ENCODE results near the gene TRIO.

The TRIO gene

DNA sequence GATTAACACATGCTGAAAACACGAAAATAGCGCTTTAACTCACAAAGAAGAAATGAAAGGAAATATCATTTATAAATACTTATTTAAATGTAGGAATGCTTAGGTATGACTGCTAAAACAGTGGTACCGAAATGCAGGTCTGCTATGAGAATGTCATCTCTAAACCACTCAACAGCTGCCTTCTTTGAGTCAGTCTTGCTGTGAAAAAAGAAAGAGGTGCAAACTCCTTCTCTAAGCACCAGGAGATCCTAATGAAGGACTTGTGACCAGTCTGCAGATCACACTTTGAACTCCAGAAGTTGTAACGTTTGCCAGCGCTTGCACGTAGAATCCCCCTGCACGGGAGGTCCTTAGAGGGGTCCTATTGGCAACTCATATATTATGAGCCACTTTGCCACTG, 86.6 kb downstream of the TRIO start:
- DNase-seq = no peak

DNA sequence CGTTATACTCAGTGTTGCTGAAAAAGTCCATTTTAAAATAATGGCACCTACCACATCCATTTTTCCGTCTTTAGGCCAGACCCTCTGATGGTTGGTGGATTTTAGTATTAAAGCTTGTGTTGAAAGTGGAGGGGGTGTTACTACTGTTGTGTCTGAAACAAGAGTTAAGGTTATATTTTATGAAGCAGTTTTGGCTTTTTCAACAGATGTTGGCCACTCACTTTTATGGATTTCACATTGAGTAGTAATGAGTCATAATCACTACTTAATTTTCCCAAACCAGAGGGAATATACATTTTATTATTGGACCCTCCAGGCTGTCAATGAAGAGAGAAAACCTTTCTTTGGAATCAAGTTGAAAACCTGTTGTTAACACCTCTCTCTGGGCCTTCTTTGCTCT, 88.0 kb downstream of the TRIO start:
- DNase-seq = no peak

DNA sequence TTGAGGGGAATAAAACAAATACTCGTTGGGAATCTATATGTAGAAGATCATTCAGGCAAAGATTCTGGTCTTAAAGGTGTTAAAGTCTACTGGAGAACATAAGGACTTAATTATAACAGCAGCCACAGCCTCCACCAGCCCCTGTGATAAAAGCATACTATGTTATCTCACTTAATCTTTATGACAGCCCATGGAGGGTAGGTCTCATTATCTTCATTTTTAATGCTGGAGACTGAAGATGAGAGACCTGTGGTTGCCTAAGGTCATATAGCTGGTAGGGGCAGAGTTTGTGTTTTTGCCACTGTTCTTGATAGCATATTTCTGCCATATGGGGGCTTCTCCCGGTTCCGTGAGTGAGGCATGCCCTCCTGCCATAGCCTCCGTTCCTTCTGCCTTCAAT, 88.7 kb downstream of the TRIO start:
- DNase-seq = no peak

DNA sequence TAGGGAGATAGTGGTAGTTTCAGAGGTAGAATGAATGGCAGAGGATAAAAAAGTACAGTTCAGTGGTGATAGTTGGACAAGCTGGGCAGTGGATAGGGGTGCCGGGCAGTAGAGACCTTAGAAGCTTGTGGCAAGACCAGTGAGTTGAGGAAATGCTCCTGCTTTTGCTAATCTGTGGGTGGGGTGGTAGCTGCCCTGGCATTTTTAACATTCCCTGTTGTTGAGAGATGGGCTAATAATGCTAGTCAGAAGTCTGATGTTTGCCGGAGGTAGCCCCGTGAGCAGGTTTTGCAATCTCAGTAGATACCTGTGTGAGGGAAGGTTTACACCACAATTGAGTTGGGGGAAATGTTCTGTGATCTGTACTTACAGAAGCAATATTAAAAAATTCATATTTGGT, 91.1 kb downstream of the TRIO start:
- DNase-seq = no peak

DNA sequence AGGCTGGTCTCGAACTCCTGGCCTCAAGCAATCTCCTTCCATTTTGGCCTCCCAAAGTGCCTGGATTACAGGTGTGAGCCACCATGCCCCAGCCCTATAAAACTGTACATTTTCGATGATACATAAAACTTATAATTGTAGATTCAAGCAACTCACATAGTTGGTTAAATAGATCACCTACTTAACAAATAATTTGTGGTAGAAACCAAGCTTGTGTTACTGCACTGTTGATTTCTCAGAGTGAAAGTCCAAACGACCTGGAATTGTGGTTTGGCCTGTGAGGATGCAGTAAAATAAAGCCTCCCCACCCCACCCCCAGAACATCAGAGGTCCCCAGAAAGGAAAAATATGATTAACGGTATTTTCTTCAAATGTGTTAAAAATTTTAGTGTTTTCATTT, 92.7 kb downstream of the TRIO start:
- no peak for DNase-seq

DNA sequence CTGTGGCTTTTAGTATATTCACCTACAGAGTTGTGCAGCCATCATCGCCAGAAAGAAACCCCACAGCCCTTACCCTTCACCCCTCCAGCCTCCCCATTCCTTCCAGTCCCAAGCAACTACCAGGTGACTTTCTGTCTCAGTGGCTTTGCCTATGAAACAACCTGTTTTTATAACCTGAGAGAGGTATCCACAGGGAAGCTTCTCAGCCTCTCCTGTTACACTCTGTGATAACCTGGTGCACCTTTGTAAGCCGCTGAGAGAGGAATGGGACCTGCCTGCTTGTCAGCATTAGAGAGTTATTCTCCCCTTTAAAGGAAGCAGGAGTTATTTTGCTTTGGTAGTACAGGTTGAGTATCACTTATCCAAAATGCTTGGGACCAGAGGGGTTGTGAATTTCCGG, 93.6 kb downstream of the TRIO start:
- DNase-seq = no peak

DNA sequence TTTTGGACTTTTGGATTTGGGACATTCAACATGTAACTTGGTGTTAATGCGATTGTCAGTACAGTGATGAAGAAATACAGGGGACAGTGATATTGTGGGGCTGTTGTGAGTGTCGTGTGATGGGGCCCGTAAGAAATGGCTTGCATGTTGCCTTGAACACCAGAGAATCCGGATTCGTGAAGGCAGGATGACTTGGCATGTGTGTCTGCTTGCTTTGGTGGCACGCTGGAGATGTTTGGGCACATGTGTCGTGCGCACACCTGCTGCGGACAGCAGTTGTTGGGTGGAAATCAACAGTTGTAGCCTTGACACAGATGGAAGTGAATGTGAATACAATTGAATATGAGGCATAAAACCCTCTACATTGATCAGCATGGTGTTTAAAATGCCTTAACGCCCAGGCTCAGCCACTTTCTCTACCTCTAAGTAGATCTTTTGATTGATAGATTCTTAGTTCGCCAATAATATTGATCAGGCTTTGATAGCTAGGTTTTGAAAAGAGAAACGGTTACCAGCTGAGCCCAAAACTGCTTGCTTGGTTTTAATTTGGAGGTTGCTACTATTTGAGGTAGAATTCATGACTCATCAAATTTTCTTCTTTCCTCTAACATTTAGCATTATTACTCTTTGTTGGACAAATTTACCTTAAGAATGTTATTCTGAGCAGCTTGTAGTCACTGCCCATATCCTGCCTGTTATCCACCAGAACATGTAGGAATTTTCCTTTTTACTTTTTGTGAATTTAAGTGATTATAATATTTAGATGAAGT, 94.4 kb downstream of the TRIO start:
- no peak for DNase-seq

DNA sequence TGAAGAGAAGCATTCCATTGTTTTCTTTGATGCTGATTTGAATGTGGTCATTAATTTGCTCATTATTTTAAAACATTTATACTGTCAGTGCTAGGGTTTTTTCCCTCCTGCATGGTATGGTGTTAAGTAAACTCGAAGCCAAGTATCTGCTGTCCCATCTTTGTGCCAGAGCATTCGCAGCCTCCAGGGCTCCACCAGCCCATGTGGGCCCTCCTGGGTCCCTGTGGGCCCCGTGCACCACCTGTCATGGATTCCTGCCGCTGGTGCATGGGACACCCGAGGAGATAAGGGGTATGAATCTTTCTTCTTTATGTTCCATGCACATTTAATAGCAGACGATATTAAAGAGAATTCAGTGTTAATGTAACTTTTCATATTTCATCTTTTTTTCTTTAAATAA, 95.1 kb downstream of the TRIO start:
- no peak for DNase-seq

DNA sequence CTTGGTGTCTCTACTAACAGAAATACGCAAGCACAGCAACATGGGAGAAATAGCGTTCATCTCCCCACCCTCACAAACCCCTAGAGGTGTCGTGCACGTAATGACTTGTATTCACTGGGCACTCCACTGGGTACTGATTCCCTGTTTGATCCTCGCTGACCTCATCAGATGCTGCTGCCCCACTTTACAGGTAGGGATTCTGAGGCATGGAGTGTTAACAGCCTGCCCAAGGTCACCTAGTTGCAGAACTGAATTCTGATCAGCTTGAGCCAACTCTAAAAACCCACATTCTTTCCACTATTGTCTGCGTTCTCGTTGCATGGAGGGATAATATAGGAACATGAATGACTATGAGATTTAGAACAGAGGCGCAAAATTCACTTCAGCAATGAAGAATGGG, 96.3 kb downstream of the TRIO start:
- DNase-seq = no peak

DNA sequence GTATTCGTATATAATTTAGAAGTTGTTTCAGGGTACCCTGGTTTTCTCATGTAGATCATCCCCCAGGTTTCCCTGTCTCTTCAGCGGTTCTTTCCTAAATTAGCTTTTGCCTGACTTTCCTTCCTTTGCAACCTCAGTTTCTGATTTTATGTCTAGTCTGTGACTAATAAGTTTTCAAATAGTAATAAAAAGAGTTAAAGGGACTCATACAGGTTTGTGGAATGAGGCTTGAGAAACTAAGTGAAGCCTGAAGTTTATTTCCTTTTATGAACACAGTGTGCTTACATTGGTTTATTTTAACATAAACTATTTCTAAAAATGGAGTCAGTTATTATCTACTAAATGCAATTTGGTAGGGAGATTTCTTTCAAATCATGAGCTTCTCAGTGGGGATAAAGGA, 96.8 kb downstream of the TRIO start:
- no peak for DNase-seq

DNA sequence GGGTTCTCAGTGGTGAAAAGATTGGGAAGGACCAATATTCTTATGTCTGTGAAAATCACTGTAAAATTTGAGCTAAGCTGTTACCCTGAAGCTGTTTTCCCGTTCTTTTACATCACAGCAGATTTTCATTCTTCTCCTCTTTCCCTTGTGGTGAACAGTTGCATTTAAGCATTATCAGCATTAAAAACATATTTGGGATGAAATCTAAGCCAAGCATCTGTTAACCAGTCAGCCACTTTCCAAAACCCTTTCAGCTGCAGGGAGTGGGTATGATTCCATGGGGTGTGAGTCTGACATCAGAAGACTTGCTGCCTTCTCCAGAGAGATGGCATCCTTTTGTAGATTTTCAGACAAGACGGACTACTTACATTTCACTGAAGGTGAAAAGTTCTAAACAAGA, 97.2 kb downstream of the TRIO start:
- no peak for DNase-seq

DNA sequence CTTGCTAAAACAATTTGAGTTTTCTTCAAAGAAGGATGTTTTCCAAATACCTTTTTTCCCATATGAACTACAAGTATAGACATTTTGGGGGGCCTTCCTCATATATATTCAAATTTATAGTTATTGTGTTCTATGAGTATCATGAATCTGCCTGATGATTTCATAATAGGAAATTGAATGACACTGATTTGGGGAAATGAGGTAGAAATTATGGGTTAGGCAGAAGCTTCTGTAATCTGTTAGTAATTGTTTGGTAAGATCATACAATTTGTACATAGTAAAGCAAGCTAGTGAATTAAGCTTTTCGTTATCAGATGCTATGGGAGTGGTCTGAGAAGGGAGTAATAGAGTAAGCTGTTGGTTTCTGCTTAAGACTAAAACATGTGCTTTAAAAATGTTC, 98.0 kb downstream of the TRIO start:
- no peak for DNase-seq

DNA sequence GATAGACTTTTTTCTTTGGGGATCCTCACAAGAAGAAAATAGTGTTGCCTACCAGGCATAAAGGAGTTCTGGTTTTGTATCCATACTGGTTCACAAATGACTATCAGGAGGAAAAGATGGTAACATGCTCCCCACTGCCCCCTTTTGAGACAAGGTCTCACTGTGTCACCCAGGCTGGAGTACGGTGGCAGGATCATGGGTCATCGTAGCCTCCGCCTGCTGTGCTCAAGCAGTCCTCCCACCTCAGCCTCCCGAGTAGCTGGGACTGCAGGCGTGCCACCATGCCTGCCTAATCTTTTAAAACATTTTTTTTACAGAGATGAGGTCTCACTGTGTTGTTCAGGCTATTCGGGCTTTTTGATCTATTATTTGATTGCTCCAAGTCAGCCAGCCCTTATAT, 99.3 kb downstream of the TRIO start:
- no peak for DNase-seq

DNA sequence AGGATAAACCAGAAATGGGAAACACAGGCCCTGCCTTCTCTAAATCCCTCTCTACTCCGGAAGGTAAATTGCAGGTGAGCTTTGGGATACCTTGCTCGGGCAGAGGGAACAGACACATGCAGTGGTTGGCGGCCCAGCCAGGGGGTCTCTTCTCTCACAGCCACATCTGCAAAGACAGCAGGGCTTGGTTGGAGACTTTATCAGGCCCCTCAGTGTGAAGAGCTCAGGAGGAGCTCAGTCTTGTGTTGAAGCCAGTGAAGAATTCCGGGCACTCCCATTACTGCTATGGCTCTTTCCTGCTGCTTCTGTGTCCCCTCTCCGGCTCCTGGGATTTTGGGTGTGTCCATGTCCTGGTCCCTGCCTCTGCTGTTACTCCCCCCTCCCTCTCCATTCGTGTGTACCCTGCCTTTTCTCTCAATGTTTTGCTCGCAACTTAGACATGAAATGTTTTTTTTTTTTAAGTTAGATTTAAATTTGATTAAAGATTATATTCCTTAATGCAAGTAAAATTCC, 99.8 kb downstream of the TRIO start:
- DNase-seq = no peak

DNA sequence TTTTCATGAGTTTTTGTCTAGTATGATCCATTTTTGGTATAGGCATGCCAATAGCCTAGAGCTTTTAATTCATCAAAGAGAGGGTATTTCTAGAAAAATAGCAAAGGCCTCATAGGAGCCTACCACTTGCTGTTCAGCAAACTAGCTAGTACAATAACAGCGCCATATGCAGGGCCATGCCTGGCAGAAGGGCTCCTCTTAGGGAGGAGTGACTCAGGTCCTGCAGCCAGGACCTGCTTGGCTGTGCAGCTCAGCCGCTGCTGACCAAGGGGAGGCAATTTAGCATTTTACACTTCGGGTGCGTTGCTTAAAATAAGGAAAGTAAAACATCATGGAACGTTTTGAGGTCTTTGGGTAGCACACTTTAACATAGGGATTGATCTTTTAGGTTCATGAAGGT, 100.6 kb downstream of the TRIO start:
- DNase-seq = no peak

DNA sequence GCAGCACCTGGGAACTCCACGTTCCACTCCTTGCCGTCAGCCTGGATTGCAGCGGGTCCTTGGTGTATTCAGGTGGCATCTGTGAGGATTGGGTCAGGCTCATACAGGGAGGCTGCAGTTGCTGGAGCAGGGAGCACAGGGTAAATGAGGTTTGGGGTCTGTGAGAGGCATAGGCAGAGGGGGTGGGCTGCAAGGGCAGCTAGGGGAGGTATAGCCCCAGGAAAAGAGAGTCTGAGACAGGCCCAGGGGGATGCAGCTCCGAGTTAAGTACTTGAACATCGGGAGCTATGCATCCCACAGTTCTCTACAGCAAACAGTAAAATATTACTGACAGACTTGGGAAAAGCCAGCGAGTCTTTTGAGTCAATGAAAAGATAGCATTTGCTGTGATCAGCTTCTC, 101.6 kb downstream of the TRIO start:
- no peak for DNase-seq

DNA sequence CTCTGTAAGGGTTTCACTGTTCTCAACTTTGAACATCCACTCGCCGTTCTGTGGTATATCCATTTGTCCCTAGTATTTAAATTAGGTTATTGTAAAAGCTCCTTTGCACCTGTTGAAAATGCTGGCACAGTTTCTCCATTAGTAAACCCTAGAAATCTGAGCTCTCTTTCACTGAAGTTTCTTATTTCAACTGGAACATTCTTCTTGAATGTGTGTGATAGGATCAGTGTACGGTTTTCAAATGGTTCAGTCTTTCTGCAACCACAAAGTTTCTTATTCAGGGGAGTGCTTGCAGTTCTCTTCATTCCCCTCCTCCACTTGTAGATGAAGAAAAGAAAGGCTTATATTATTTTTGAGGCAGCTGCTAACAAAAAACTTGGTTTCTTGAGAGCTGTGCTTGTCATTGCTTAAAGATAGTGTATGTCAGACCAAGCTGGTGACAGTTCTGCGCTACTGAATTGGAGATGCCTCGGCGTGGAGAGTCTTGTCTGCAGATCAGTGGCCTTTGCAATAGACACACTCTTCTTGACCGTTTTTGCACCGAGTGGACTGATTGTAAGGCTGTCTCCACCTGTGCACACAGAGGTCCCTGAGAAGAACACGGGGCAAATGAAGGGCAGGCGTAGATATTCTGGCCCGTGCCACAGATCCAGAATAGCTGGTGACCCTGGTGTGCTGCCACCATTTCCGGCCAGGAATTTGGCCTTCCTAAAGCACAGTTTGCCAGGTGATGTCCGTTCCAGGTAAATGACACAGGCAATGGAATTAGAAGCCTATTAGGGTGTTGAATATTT, 102.2 kb downstream of the TRIO start:
- DNase-seq = no peak

DNA sequence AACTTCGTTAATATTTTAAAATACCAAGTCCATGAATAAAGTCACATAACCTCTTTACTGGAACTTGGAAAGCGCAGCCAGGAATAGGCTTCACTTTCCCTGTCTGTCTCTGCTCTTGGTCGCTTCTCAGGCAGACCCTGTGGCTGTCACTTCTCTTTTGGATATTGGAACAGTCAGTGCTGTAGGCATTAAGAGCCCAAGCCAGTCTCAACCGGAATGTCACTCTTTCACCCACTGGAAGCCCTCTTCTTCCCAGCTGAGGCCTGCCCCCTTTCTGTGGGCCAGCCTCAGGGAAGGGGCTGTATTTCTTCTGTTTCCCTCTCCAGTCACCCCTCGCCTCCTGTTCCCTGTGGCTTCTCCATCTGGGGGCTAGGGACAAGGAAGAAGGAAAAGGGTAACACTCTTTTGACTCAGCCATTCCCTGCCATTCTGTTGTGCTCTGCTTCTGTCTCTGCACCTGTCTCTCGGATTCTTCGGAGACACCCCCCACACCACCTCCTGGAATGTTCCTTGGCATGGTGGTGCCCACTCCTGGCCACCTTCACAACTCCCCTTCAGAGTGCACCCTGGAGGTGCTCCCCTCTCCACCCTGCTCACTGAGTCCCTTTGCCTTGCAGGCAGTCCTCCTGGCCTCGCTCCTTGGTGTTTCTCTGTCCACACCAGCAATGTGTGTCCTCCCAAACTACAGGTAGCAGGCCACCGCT, 103.4 kb downstream of the TRIO start:
- DNase-seq = no peak

DNA sequence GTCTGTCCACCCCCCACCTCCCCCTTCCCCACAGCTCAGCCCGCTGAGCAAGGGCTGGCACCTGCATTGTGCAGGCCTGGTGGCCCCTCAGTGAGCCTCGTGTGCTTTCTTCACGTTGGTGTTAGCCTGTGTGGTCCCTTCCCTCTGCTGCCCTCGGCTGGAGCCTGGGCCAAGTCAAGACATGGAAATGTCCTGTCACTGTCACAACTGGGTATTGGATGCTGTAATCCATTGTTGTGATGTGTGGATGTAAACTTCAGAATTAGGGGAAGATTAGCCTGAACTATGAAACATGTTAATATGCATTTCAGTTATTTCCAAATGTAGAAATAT, 103.9 kb downstream of the TRIO start:
- DNase-seq = peak in 1 of 2 experiments; percentile 23

DNA sequence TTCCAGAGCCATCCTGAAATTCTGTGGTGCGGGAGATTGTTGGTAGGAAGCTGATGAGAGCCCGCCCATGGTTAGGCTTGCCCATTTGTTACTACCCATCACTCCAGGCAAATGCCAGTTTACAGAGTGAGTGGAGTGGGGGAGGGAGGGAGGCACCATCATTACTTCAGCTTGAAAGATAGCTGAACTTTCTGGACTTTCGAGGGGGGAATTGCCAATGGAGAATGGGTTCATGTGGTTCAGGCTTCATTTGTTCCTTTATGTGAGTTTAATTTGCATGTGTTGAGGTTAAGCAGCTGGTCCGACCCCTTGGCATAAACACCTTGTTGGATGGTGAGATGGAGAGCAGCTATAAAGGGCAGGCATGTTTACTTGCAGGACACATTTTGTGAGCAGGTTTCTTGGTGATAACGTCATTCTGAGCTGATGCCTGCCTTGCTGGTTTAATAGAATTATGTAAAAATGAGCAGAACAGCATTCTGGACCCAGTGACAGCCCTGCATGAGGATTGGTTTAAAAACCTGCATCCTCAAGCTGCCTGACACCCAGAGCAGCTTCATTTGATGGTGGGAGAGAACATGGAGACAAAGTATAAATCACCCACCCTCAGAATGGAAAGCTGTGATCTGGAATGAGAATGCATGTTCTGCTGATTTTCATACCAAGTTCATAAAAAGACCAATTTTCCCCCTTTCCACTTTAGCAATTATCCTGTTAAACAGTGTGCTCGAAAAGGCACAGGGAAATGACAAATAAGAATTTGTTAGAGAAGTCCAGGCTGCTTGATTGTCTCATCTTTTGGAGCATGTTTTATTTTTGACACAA, 106.3 kb downstream of the TRIO start:
- DNase-seq = no peak

DNA sequence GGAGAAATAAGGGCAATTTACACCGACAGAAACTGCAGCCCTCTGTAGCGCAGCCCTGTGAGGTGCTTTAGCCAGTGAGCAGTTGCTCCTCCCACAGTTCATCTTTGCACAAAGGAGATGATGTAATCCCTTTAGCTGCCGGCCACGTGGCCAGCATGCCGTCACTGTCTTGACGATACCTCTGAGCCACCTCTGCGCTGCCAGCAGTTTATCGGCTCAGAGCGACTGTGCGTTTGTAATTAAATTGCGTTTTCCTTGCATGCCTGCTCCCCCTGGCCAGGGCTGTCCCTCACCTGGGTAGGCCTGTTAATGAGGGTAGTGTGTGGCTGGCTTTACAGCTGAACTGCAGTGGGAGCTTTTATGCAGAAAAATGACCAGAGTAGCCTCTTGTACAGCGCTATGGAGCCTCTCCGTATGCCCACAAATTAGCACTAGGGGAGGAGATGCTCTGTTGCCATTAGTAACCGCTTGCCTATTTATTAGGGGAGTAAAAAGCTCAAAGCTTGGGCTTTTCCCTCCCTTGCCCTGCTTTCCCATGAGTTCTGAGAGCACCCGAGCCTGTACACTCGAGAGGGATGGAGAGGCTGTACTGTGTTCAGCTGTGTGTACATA, 107.0 kb downstream of the TRIO start:
- DNase-seq = peak; percentile 69 to 74
